ENCODE results near the gene CEMIP2.

The CEMIP2 gene

GRCh38 chr9:71795097-71795813 lies 26.9 kb upstream of the CEMIP2 start:
- Histone ChIP-seq H3K4me3 (ENCODE audit: low read length) (no peak overlapping the region), H3K4ac (ENCODE audit: low read depth, low read length) (no peak overlapping the region), H2AK5ac (ENCODE audit: low read length) (no peak overlapping the region), H3K79me1 (ENCODE audit: low read length) (no peaks in the 10 kb centered on the region), H3K56ac (ENCODE audit: low read length) (no peak overlapping the region), H4K8ac (ENCODE audit: low read depth, low read length) (no peak overlapping the region), H3K79me2 (ENCODE audit: control insufficient read depth, insufficient read depth, low read length) (no peaks in the 10 kb centered on the region), H3K23ac (ENCODE audit: low read length) (no peak overlapping the region), H4K5ac (ENCODE audit: low read length) (no peak overlapping the region), H3K27me3 (ENCODE audit: insufficient read depth, low read length, poor library complexity) (no peaks in the 10 kb centered on the region), H3K27ac (ENCODE audit: low read depth, low read length) (no peak overlapping the region), H3K36me3 (ENCODE audit: control insufficient read depth, insufficient read depth, low read length) (no peaks in the 10 kb centered on the region), H2BK120ac (ENCODE audit: low read depth, low read length) (no peak overlapping the region), H3K18ac (ENCODE audit: low read length) (no peak overlapping the region), H2BK5ac (ENCODE audit: low read length) (no peak overlapping the region), H3K4me2 (ENCODE audit: low read length) (no peak overlapping the region), H3K4me1 (ENCODE audit: control insufficient read depth, low read depth, low read length) (no peaks in the 10 kb centered on the region), H2BK15ac (replicated peaks; ENCODE audit: low read depth) (no peak overlapping the region), H3K9ac (ENCODE audit: low read length) (no peak overlapping the region)
- WGBS (ENCODE audit: extremely low coverage, insufficient coverage, low lambda C conversion rate), result no CpG with 5 or more reads among the region's 7 CpGs
- no peak for DNase-seq

- DNase-seq, result peak; percentile 95
- no peak overlapping the region for H2BK120ac ChIP-seq (ENCODE audit: low read depth, low read length)
- no peak overlapping the region for H2BK15ac ChIP-seq (replicated peaks; ENCODE audit: low read depth)
- H3K18ac ChIP-seq (ENCODE audit: low read length), result no peak overlapping the region
- H3K56ac ChIP-seq (ENCODE audit: low read length), result no peak overlapping the region
- no peaks in the 10 kb centered on the region for H3K36me3 ChIP-seq (ENCODE audit: control insufficient read depth, insufficient read depth, low read length)
- H3K23ac ChIP-seq (ENCODE audit: low read length), result no peak overlapping the region
- H3K4ac ChIP-seq (ENCODE audit: low read depth, low read length), result no peak overlapping the region
- H2BK5ac ChIP-seq (ENCODE audit: low read length), result no peak overlapping the region
- no peaks in the 10 kb centered on the region for H3K79me1 ChIP-seq (ENCODE audit: low read length)
- H3K4me3 ChIP-seq (ENCODE audit: low read length), result no peak overlapping the region
- H3K4me2 ChIP-seq (ENCODE audit: low read length), result no peak overlapping the region
- no peak overlapping the region for H3K9ac ChIP-seq (ENCODE audit: low read length)
- no peak overlapping the region for H4K5ac ChIP-seq (ENCODE audit: low read length)
- no peaks in the 10 kb centered on the region for H3K27me3 ChIP-seq (ENCODE audit: insufficient read depth, low read length, poor library complexity)
- no CpG with 5 or more reads among the region's 2 CpGs for WGBS (ENCODE audit: extremely low coverage, insufficient coverage, low lambda C conversion rate)
- no peak overlapping the region for H4K8ac ChIP-seq (ENCODE audit: low read depth, low read length)
- H3K79me2 ChIP-seq (ENCODE audit: control insufficient read depth, insufficient read depth, low read length), result no peaks in the 10 kb centered on the region
- H2AK5ac ChIP-seq (ENCODE audit: low read length), result no peak overlapping the region
- H3K4me1 ChIP-seq (ENCODE audit: control insufficient read depth, low read depth, low read length), result no peaks in the 10 kb centered on the region
- no peak overlapping the region for H3K27ac ChIP-seq (ENCODE audit: low read depth, low read length)
Measured at GRCh38 chr9:71793386-71794105, 25.2 kb upstream of the CEMIP2 start.

- WGBS (ENCODE audit: extremely low coverage, insufficient coverage, low lambda C conversion rate), result no CpG with 5 or more reads among the region's 4 CpGs
- H3K36me3 ChIP-seq (ENCODE audit: control insufficient read depth, insufficient read depth, low read length), result no peaks in the 10 kb centered on the region
- no peaks in the 10 kb centered on the region for H3K4me1 ChIP-seq (ENCODE audit: control insufficient read depth, low read depth, low read length)
- no peak for DNase-seq
- H3K4me3 ChIP-seq (ENCODE audit: low read length), result no peak overlapping the region
- H4K5ac ChIP-seq (ENCODE audit: low read length), result no peak overlapping the region
- H3K18ac ChIP-seq (ENCODE audit: low read length), result no peak overlapping the region
- no peaks in the 10 kb centered on the region for H3K79me1 ChIP-seq (ENCODE audit: low read length)
- no peak overlapping the region for H2BK15ac ChIP-seq (replicated peaks; ENCODE audit: low read depth)
- H3K23ac ChIP-seq (ENCODE audit: low read length), result no peak overlapping the region
- H2BK5ac ChIP-seq (ENCODE audit: low read length), result no peak overlapping the region
- no peak overlapping the region for H3K9ac ChIP-seq (ENCODE audit: low read length)
- H4K8ac ChIP-seq (ENCODE audit: low read depth, low read length), result no peak overlapping the region
- H3K4ac ChIP-seq (ENCODE audit: low read depth, low read length), result no peak overlapping the region
- no peak overlapping the region for H3K27ac ChIP-seq (ENCODE audit: low read depth, low read length)
- no peak overlapping the region for H2AK5ac ChIP-seq (ENCODE audit: low read length)
- no peak overlapping the region for H2BK120ac ChIP-seq (ENCODE audit: low read depth, low read length)
- no peak overlapping the region for H3K4me2 ChIP-seq (ENCODE audit: low read length)
- no peaks in the 10 kb centered on the region for H3K79me2 ChIP-seq (ENCODE audit: control insufficient read depth, insufficient read depth, low read length)
- no peak overlapping the region for H3K56ac ChIP-seq (ENCODE audit: low read length)
- no peaks in the 10 kb centered on the region for H3K27me3 ChIP-seq (ENCODE audit: insufficient read depth, low read length, poor library complexity)
Measured at GRCh38 chr9:71791875-71792274, 23.6 kb upstream of the CEMIP2 start.

- Histone ChIP-seq H2BK5ac (ENCODE audit: low read length) (no peak overlapping the region), H3K79me1 (ENCODE audit: low read length) (no peaks in the 10 kb centered on the region), H2AK5ac (ENCODE audit: low read length) (no peak overlapping the region), H3K36me3 (ENCODE audit: control insufficient read depth, insufficient read depth, low read length) (no peaks in the 10 kb centered on the region), H4K8ac (ENCODE audit: low read depth, low read length) (no peak overlapping the region), H2BK120ac (ENCODE audit: low read depth, low read length) (no peak overlapping the region), H3K4ac (ENCODE audit: low read depth, low read length) (no peak overlapping the region), H3K18ac (ENCODE audit: low read length) (no peak overlapping the region), H3K27ac (ENCODE audit: low read depth, low read length) (no peak overlapping the region), H3K4me1 (ENCODE audit: control insufficient read depth, low read depth, low read length) (no peaks in the 10 kb centered on the region), H3K56ac (ENCODE audit: low read length) (no peak overlapping the region), H3K9ac (ENCODE audit: low read length) (no peak overlapping the region), H3K79me2 (ENCODE audit: control insufficient read depth, insufficient read depth, low read length) (no peaks in the 10 kb centered on the region), H3K4me3 (ENCODE audit: low read length) (no peak overlapping the region), H4K5ac (ENCODE audit: low read length) (no peak overlapping the region), H3K4me2 (ENCODE audit: low read length) (no peak overlapping the region), H2BK15ac (replicated peaks; ENCODE audit: low read depth) (no peak overlapping the region), H3K27me3 (ENCODE audit: insufficient read depth, low read length, poor library complexity) (no peaks in the 10 kb centered on the region), H3K23ac (ENCODE audit: low read length) (no peak overlapping the region)
- DNase-seq, result no peak
- 100% methylated on average over 1 of the region's 1 CpG for WGBS (ENCODE audit: extremely low coverage, insufficient coverage, low lambda C conversion rate)
Measured at GRCh38 chr9:71790296-71790695, 22.0 kb upstream of the CEMIP2 start.

- Histone ChIP-seq H2AK5ac (ENCODE audit: low read length) (no peak overlapping the region), H3K4ac (ENCODE audit: low read depth, low read length) (no peak overlapping the region), H2BK5ac (ENCODE audit: low read length) (no peak overlapping the region), H4K8ac (ENCODE audit: low read depth, low read length) (no peak overlapping the region), H3K36me3 (ENCODE audit: control insufficient read depth, insufficient read depth, low read length) (no peaks in the 10 kb centered on the region), H3K79me2 (ENCODE audit: control insufficient read depth, insufficient read depth, low read length) (no peaks in the 10 kb centered on the region), H3K56ac (ENCODE audit: low read length) (peak overlapping the region; percentile 47), H3K18ac (ENCODE audit: low read length) (no peak overlapping the region), H4K5ac (ENCODE audit: low read length) (no peak overlapping the region), H3K27ac (ENCODE audit: low read depth, low read length) (no peak overlapping the region), H3K4me1 (ENCODE audit: control insufficient read depth, low read depth, low read length) (peaks cover 5% of the 10 kb centered on the region), H3K27me3 (ENCODE audit: insufficient read depth, low read length, poor library complexity) (no peaks in the 10 kb centered on the region), H3K79me1 (ENCODE audit: low read length) (no peaks in the 10 kb centered on the region), H3K4me2 (ENCODE audit: low read length) (no peak overlapping the region), H3K9ac (ENCODE audit: low read length) (no peak overlapping the region), H2BK120ac (ENCODE audit: low read depth, low read length) (no peak overlapping the region), H2BK15ac (replicated peaks; ENCODE audit: low read depth) (no peak overlapping the region), H3K4me3 (ENCODE audit: low read length) (no peak overlapping the region), H3K23ac (ENCODE audit: low read length) (no peak overlapping the region)
- no CpG with 5 or more reads among the region's 9 CpGs for WGBS (ENCODE audit: extremely low coverage, insufficient coverage, low lambda C conversion rate)
- peak; percentile 66 for DNase-seq
Measured at GRCh38 chr9:71783120-71783523, 14.8 kb upstream of the CEMIP2 start.
